Nephron (organoid): ENCODE measurements around the gene LGMN.

ENCODE experiments used
- H3K27ac Mint-ChIP-seq, 3 experiments: 2 replicates each; pipeline ENCODE4 v1.8.0; 2020; ENCODE audit warnings: mixed read lengths in 3 of 3, mild to moderate bottlenecking in 2 of 3, moderate library complexity in 1 of 3
- H3K27me3 Mint-ChIP-seq: 2 replicates; pipeline ENCODE4 v1.8.0; 2021; ENCODE audit warnings: low read depth, mild to moderate bottlenecking, moderate library complexity, mixed read lengths
- H3K36me3 Mint-ChIP-seq: 2 replicates; pipeline ENCODE4 v1.8.0; 2020; ENCODE audit warnings: low read depth, mixed read lengths
- H3K4me1 Mint-ChIP-seq: 2 replicates; pipeline ENCODE4 v1.8.0; 2020; ENCODE audit warnings: mixed read lengths
- H3K4me3 Mint-ChIP-seq, 3 experiments: 2 replicates each; pipeline ENCODE4 v1.8.0; 2020; ENCODE audit warnings: mild to moderate bottlenecking in 3 of 3, mixed read lengths in 3 of 3, moderate library complexity in 2 of 3
- H3K9me3 Mint-ChIP-seq: 2 replicates; pipeline ENCODE4 v1.8.0; 2020; ENCODE audit warnings: mixed read lengths
- TF ChIP-seq, protein P1 (sequence below), 3 experiments: fragments of 200-600 bp; sonication (generic); IDR thresholded peaks; one replicate each; pipeline ENCODE4 v1.5.0; 2021; ENCODE audit warnings: antibody characterized with exemption in 3 of 3; ENCODE audit not compliant: unreplicated experiment in 3 of 3

Gene LGMN

GRCh38 chr14:92678766-92679165 lies 69.7 kb downstream of the LGMN start:
- H3K27ac Mint-ChIP-seq = no peak overlapping the region
- no peaks in the 10 kb centered on the region for H3K4me1 Mint-ChIP-seq
- TF ChIP-seq, protein P1, sequence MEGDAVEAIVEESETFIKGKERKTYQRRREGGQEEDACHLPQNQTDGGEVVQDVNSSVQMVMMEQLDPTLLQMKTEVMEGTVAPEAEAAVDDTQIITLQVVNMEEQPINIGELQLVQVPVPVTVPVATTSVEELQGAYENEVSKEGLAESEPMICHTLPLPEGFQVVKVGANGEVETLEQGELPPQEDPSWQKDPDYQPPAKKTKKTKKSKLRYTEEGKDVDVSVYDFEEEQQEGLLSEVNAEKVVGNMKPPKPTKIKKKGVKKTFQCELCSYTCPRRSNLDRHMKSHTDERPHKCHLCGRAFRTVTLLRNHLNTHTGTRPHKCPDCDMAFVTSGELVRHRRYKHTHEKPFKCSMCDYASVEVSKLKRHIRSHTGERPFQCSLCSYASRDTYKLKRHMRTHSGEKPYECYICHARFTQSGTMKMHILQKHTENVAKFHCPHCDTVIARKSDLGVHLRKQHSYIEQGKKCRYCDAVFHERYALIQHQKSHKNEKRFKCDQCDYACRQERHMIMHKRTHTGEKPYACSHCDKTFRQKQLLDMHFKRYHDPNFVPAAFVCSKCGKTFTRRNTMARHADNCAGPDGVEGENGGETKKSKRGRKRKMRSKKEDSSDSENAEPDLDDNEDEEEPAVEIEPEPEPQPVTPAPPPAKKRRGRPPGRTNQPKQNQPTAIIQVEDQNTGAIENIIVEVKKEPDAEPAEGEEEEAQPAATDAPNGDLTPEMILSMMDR (IDR thresholded peaks at IDR 0.05; ENCODE audit: unreplicated experiment in 3 of 3) = no peak
- H3K27me3 Mint-ChIP-seq = no peaks in the 10 kb centered on the region
- H3K9me3 Mint-ChIP-seq = no peaks in the 10 kb centered on the region
- no peak overlapping the region for H3K4me3 Mint-ChIP-seq
- H3K36me3 Mint-ChIP-seq = peaks cover 4% of the 10 kb centered on the region

DNA sequence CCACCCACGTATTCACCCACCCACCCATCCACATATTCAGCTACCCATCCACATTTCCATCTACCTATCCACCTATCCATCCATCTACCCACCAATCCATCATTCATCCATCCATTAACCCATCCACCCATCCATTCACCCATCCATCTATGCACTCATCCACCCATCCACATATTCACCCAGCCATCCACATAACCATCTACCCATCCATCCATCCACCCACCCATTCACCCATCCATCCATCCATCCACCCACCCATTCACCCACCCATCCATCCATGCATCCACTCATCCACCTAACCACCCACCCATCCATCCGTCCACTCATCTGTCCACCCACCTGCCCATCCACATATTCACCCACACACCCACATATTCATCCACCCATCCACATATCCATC lies 70.5 kb downstream of the LGMN start:
- H3K4me1 Mint-ChIP-seq = no peaks in the 10 kb centered on the region
- no peaks in the 10 kb centered on the region for H3K27me3 Mint-ChIP-seq
- no peak overlapping the region for H3K4me3 Mint-ChIP-seq
- H3K36me3 Mint-ChIP-seq = peaks cover 4% of the 10 kb centered on the region
- H3K27ac Mint-ChIP-seq = no peak overlapping the region
- H3K9me3 Mint-ChIP-seq = no peaks in the 10 kb centered on the region
- TF ChIP-seq, protein P1 (IDR thresholded peaks at IDR 0.05; ENCODE audit: unreplicated experiment in 3 of 3) = no peak

- Mint-ChIP-seq H3K9me3 (no peaks in the 10 kb centered on the region), H3K4me1 (no peaks in the 10 kb centered on the region), H3K36me3 (peaks cover 4% of the 10 kb centered on the region), H3K27me3 (peaks cover 3% of the 10 kb centered on the region), H3K27ac (no peak overlapping the region), H3K4me3 (no peak overlapping the region)
- TF ChIP-seq, protein P1 (IDR thresholded peaks at IDR 0.05; ENCODE audit: unreplicated experiment in 3 of 3) = no peak
These were observed 71.2 kb downstream of the LGMN start for GRCh38 chr14:92677087-92677668.

- TF ChIP-seq, protein P1 (IDR thresholded peaks at IDR 0.05; ENCODE audit: unreplicated experiment in 3 of 3) = no peak
- Mint-ChIP-seq H3K36me3 (peaks cover 4% of the 10 kb centered on the region), H3K4me1 (no peaks in the 10 kb centered on the region), H3K9me3 (no peaks in the 10 kb centered on the region), H3K27me3 (peaks cover 3% of the 10 kb centered on the region), H3K4me3 (no peak overlapping the region), H3K27ac (no peak overlapping the region)
These were observed 71.9 kb downstream of the LGMN start for GRCh38 chr14:92676403-92677086.

DNA sequence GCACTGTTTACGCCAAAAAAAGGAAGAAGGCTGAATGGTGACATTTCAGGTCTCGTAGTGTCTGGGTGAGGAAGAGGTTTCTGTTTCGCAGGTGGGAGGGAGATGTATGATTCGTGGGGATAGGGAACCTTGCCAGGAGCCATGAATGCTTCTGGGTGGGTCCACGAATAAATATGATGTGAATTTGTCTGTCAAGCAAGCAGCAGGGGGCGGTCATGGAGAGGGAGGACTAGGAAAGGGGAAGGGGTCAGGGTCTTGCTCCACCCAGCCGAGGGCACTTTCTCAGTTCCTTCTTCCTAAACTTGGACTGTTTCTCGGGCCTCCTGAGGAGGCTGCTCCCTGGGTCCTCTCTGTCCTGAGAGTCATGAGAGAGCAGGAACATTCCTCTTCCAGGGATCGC lies 72.5 kb downstream of the LGMN start:
- Mint-ChIP-seq H3K4me3 (no peak overlapping the region), H3K9me3 (no peaks in the 10 kb centered on the region), H3K36me3 (peaks cover 4% of the 10 kb centered on the region), H3K27me3 (peaks cover 3% of the 10 kb centered on the region), H3K27ac (no peak overlapping the region), H3K4me1 (no peaks in the 10 kb centered on the region)
- TF ChIP-seq, protein P1 (IDR thresholded peaks at IDR 0.05; ENCODE audit: unreplicated experiment in 3 of 3) = no peak

DNA sequence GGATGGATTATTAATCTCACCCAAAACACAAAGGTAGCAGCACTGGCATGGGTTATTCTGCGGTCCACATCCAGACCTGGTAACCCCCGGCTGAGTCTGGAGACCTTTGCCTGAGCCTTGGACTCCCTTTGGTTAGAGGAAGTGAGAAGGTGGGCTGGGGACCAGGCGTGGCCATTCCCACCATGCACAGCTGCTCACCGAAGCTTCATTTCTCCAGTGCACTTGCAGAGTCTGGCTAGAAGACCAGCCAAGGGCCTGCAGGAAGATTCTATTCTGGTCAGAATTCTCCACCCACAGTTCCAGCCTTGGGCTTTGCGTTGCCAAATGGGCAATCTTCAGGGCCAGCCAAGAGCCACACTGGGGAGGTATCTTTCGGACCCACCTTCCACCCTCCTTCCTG lies 73.0 kb downstream of the LGMN start:
- H3K9me3 Mint-ChIP-seq = no peaks in the 10 kb centered on the region
- no peaks in the 10 kb centered on the region for H3K4me1 Mint-ChIP-seq
- H3K27me3 Mint-ChIP-seq = peaks cover 3% of the 10 kb centered on the region
- no peak overlapping the region for H3K4me3 Mint-ChIP-seq
- H3K36me3 Mint-ChIP-seq = peaks cover 4% of the 10 kb centered on the region
- TF ChIP-seq, protein P1 (IDR thresholded peaks at IDR 0.05; ENCODE audit: unreplicated experiment in 3 of 3) = no peak
- no peak overlapping the region for H3K27ac Mint-ChIP-seq
